ENCODE data around the gene ADGRL2. TPM values are rescaled to one million over a fixed set of nuclear protein-coding genes. Genes with fewer than 3 reads are reported as not detected.

The ADGRL2 gene
- polyA plus RNA-seq, 1 of the 3 experiments (the other 2 are of a cell fraction) = 40.3 TPM

DNA sequence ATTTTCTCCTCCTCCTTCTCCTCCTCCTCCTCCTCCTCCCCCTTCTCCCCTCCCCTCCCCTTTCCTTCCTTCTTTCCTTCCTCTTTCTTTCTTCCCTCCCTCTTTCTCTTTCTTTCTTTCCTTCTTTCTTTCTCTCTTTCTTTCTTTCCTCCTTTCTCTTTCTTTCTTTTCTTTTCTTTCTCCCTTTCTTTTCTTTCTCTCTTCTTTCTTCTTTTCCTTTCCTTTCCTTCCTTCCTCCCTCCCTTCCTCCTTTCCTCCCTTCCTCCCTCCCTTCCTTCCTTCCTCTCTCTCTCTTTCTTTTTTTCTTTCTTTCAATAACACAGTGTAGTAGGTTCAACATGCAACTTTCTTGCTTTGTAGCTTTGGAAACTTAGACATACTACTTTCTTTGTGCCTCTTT lies 46.3 kb upstream of the ADGRL2 start:
- Histone ChIP-seq H3K4me2 (no peak overlapping the region), H4K20me1 (ENCODE audit: insufficient read depth) (no peaks in the 10 kb centered on the region), H3K4me3 (ENCODE audit: low read depth in 2 of 2, low read length in 1 of 2) (no peak overlapping the region), H3K79me2 (ENCODE audit: insufficient read depth) (no peaks in the 10 kb centered on the region), H2AFZ (ENCODE audit: low read depth) (no peak overlapping the region), H3K4me1 (ENCODE audit: control insufficient read depth in 1 of 2, insufficient read depth in 2 of 2, low read depth in 1 of 2, low read length in 1 of 2) (no peaks in the 10 kb centered on the region), H3K27ac (ENCODE audit: low read depth in 2 of 2, low read length in 1 of 2) (no peak overlapping the region), H3K9me3 (no peaks in the 10 kb centered on the region), H3K9me2 (no peaks in the 10 kb centered on the region), H3K27me3 (ENCODE audit: insufficient read depth) (no peaks in the 10 kb centered on the region), H3F3A (replicated peaks; ENCODE audit: insufficient read depth) (no peaks in the 10 kb centered on the region), H3K36me3 (replicated peaks in 1 of 2; ENCODE audit: control insufficient read depth in 1 of 2, insufficient read depth in 2 of 2, low read length in 1 of 2) (no peaks in the 10 kb centered on the region), H3K9ac (no peak overlapping the region)
- ChIA-PET POLR2A (interaction anchor here (0.7 kb wide), 2 partner anchors 408 to 438 kb away, joined by 5 to 6 read pairs; no protein-coding TSS in a partner anchor), CTCF (no interaction called here)
- TF ChIP-seq POLR2AphosphoS5 (IDR thresholded peaks at IDR 0.05; ENCODE audit: low read depth, low read length) (no peak), EP300 (IDR thresholded peaks at IDR 0.05; ENCODE audit: borderline replicate concordance in 1 of 2, low read depth in 1 of 2, low read length in 1 of 2) (no peak)
- DNase-seq = no peak

- no peaks in the 10 kb centered on the region for H3K27me3 ChIP-seq (ENCODE audit: insufficient read depth)
- WGBS (ENCODE audit: low lambda C conversion rate) = 65% methylated on average over 2 of the region's 2 CpGs
- no peak for DNase-seq
- no peak overlapping the region for H2AFZ ChIP-seq (ENCODE audit: low read depth)
- H3K27ac ChIP-seq (ENCODE audit: low read depth in 2 of 2, low read length in 1 of 2) = no peak overlapping the region; a peak in 1 of 4 replicates
- H3K4me1 ChIP-seq (ENCODE audit: control insufficient read depth in 1 of 2, insufficient read depth in 2 of 2, low read depth in 1 of 2, low read length in 1 of 2) = peaks cover 5 to 7% of the 10 kb centered on the region in 2 experiments; a peak in 2 of 4 replicates
- H3K36me3 ChIP-seq (replicated peaks in 1 of 2; ENCODE audit: control insufficient read depth in 1 of 2, insufficient read depth in 2 of 2, low read length in 1 of 2) = no peaks in the 10 kb centered on the region
- H3K9ac ChIP-seq = no peak overlapping the region
- no peak overlapping the region for H3K4me2 ChIP-seq
- ChIA-PET POLR2A (no interaction called here), CTCF (interaction anchor here (1.2 to 1.8 kb wide), 2 partner anchors 10 to 451 kb away, joined by 3 to 4 read pairs; no protein-coding TSS in a partner anchor)
- no peaks in the 10 kb centered on the region for H3K9me2 ChIP-seq
- H4K20me1 ChIP-seq (ENCODE audit: insufficient read depth) = no peaks in the 10 kb centered on the region
- H3F3A ChIP-seq (replicated peaks; ENCODE audit: insufficient read depth) = no peaks in the 10 kb centered on the region
- no peaks in the 10 kb centered on the region for H3K79me2 ChIP-seq (ENCODE audit: insufficient read depth)
- H3K4me3 ChIP-seq (ENCODE audit: low read depth in 2 of 2, low read length in 1 of 2) = no peak overlapping the region
- no peaks in the 10 kb centered on the region for H3K9me3 ChIP-seq
- TF ChIP-seq ZBTB33 (IDR thresholded peaks at IDR 0.05; ENCODE audit: borderline replicate concordance, low read depth) (no peak), FOXM1 (IDR thresholded peaks at IDR 0.05; ENCODE audit: low read depth) (no peak), NFIC (IDR thresholded peaks at IDR 0.05; ENCODE audit: borderline replicate concordance) (no peak), REST (IDR thresholded peaks at IDR 0.05; ENCODE audit: low read depth, low read length) (no peak), POLR2AphosphoS5 (IDR thresholded peaks at IDR 0.05; ENCODE audit: low read depth, low read length) (no peak), YY1 (IDR thresholded peaks at IDR 0.05; ENCODE audit: low read depth) (no peak), MXI1 (IDR thresholded peaks at IDR 0.05; ENCODE audit: low read depth, low read length) (no peak), GATA2 (CRISPR knock-in tag; IDR thresholded peaks at IDR 0.05) (no peak), EZH2phosphoT487 (IDR thresholded peaks at IDR 0.05; ENCODE audit: borderline replicate concordance, low read depth) (no peak), USF1 (IDR thresholded peaks at IDR 0.05; ENCODE audit: borderline replicate concordance, low read depth) (no peak), NRF1 (IDR thresholded peaks at IDR 0.05; ENCODE audit: low read depth, low read length) (no peak), RAD21 (IDR thresholded peaks at IDR 0.05; ENCODE audit: low read length) (no peak), SIN3A (IDR thresholded peaks at IDR 0.05; ENCODE audit: borderline replicate concordance, low read depth, low read length) (no peak), SMC3 (IDR thresholded peaks at IDR 0.05; ENCODE audit: low read depth, low read length) (no peak), ELF1 (IDR thresholded peaks at IDR 0.05) (no peak), PBX3 (IDR thresholded peaks at IDR 0.05) (no peak), RXRA (IDR thresholded peaks at IDR 0.05; ENCODE audit: borderline replicate concordance, low read depth) (no peak)
- TF ChIP-seq, protein P1, sequence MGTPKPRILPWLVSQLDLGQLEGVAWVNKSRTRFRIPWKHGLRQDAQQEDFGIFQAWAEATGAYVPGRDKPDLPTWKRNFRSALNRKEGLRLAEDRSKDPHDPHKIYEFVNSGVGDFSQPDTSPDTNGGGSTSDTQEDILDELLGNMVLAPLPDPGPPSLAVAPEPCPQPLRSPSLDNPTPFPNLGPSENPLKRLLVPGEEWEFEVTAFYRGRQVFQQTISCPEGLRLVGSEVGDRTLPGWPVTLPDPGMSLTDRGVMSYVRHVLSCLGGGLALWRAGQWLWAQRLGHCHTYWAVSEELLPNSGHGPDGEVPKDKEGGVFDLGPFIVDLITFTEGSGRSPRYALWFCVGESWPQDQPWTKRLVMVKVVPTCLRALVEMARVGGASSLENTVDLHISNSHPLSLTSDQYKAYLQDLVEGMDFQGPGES (IDR thresholded peaks at IDR 0.05; ENCODE audit: low read depth, low read length) = no peak
Observed at GRCh38 chr1:81756872-81757271, 43.9 kb upstream of the ADGRL2 start.

Measured in SK-N-SH (cell line).